ENCODE data around the gene TEPSIN.

- TF ChIP-seq CTCF (IDR thresholded peaks at IDR 0.05) (no peak), ZNF416 (CRISPR knock-in tag; IDR thresholded peaks at IDR 0.05) (no peak), TEAD4 (CRISPR knock-in tag; IDR thresholded peaks at IDR 0.05) (no peak), FOXP4 (CRISPR knock-in tag; IDR thresholded peaks at IDR 0.05) (no peak), ZNF281 (CRISPR knock-in tag; IDR thresholded peaks at IDR 0.05) (no peak), PRRX2 (CRISPR knock-in tag; IDR thresholded peaks at IDR 0.05) (no peak), HMGA2 (CRISPR knock-in tag; IDR thresholded peaks at IDR 0.05) (no peak), ATF6 (CRISPR knock-in tag; IDR thresholded peaks at IDR 0.05) (no peak), ATF2 (CRISPR knock-in tag; IDR thresholded peaks at IDR 0.05; ENCODE audit: borderline replicate concordance, low read depth) (no peak), ELF4 (CRISPR knock-in tag; IDR thresholded peaks at IDR 0.05; ENCODE audit: low read depth) (no peak), PREB (CRISPR knock-in tag; IDR thresholded peaks at IDR 0.05; ENCODE audit: borderline replicate concordance) (no peak)
Measured at GRCh38 chr17:81229666-81229920, 9.3 kb downstream of the TEPSIN start.

All from WTC11 (cell line).